HG02973 (cell line): Measurements from ENCODE around the gene PDGFA.

Experiments used
- ATAC-seq: cut with Tn5 transposase; IDR thresholded peaks from one replicate; pipeline ENCODE4 v1.9.1; 2021; ENCODE audit warnings: moderate library complexity; ENCODE audit not compliant: unreplicated experiment

The PDGFA gene

GRCh38 chr7:537911-538634, 18.4 kb upstream of the PDGFA start:
- ATAC-seq: no peak

- no peak for ATAC-seq
Observed at GRCh38 chr7:536231-536630, 16.6 kb upstream of the PDGFA start.

GRCh38 chr7:534959-535358, 15.3 kb upstream of the PDGFA start:
- ATAC-seq: no peak

- ATAC-seq: no peak
Observed at GRCh38 chr7:534075-534474, 14.4 kb upstream of the PDGFA start.

- no peak for ATAC-seq
Observed at GRCh38 chr7:533266-533665, 13.6 kb upstream of the PDGFA start.

DNA sequence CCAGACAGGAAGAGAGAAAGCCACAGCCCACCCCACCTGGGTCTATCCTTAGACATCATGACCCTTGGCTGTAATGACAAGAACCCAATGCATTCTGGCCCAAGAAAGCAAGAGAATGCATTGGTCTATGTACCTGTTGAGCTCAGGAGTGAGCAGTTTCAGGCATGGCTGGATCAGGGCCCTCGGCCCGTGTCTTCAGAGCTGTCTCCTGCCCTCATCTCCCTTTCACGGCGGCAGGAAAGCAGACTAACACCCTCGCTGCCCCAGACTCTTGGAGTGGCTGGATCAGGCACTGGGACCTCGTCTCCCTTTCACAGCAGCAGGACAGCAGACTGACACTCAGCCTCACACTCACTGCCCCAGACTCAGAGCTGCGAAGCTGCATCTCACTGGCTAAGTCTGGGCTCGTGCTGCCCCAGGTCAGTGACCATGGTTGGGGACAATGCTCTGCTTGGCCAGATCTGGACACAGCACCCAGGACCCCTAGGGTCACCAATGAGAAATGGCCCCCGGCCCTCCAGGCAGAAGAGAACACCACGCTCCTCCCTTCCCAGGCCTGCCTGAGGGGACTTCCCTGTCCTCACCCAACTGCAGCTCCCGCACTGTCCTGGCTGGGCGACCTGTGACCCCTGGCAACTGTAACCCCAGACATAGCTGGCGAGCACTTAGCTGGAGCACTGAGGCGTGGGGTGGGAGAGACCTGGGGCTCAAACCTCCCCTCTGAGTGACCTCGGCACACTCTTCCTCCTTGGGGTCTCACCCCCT, 12.9 kb upstream of the PDGFA start:
- ATAC-seq: no peak

GRCh38 chr7:531777-532176, 12.1 kb upstream of the PDGFA start:
- ATAC-seq: no peak

DNA sequence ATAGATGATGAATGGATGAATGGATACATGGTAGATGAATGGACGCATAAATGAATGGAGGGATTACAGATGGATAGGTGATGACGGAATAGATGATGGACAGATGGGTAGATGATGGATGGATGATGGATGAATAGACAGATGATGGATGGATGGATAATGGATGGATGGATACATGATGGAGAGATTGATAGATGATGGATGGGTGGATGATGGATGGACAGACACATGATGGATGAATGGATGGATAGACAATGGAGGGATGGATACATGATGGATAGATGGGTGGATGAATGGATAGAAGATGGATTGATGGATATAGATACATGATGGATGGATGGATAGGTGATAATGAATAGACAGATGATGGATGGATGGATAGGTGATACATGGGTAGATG, 8.8 kb upstream of the PDGFA start:
- ATAC-seq: no peak

- no peak for ATAC-seq
Observed at GRCh38 chr7:527723-528122, 8.1 kb upstream of the PDGFA start.

DNA sequence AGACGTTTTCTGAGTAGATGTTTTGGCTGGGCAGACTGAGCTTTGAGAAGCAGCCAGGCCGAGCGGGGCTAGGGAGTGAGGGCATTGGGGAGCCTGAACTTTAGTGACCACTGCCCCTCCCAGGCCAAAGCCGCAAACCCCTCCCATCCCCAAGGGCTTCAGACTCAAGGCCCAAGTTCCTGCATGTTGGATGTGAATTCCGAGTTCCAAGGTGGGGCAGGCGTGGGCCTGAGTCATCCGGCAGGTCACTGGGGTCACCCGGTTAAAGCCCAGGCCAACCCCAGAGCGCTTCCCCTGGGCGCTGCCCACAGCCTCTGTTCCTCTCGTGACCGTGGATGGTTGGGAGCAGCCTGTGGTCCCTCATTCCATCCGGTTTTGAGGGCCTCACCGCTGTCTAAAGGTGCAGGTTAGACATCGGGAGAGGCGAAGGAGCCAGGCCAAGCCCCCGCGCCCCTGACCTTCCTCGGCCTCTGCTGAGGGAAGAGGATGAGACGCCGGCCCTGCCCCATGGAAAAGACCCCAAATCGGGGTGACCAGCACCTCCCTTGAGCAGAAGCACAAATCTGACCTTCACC, 6.9 kb upstream of the PDGFA start:
- ATAC-seq: no peak

- no peak for ATAC-seq
Observed at GRCh38 chr7:525740-526139, 6.1 kb upstream of the PDGFA start.

DNA sequence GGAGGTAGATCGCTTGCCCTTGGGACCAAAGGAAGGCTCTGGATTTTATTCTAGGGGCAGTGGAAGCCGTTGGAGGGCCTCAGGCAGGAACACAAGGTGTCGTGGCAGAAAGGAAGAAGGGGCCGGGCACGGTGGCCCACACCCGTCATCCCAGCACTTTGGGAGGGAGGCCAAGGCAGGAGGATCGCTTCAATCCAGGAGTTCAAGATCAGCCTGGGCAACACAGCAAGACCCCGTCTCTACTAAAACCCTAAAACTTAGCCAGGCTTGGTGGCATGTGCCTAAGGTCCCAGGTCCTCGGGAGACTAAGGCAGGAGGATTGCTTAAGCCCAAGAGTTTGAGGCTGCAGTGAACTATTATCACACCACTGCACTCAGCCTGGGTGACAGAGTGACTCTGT, 5.2 kb upstream of the PDGFA start:
- ATAC-seq: no peak

- ATAC-seq: no peak
Observed at GRCh38 chr7:523347-524336, 4.0 kb upstream of the PDGFA start.

GRCh38 chr7:522951-523314, 3.3 kb upstream of the PDGFA start:
- ATAC-seq: no peak

DNA sequence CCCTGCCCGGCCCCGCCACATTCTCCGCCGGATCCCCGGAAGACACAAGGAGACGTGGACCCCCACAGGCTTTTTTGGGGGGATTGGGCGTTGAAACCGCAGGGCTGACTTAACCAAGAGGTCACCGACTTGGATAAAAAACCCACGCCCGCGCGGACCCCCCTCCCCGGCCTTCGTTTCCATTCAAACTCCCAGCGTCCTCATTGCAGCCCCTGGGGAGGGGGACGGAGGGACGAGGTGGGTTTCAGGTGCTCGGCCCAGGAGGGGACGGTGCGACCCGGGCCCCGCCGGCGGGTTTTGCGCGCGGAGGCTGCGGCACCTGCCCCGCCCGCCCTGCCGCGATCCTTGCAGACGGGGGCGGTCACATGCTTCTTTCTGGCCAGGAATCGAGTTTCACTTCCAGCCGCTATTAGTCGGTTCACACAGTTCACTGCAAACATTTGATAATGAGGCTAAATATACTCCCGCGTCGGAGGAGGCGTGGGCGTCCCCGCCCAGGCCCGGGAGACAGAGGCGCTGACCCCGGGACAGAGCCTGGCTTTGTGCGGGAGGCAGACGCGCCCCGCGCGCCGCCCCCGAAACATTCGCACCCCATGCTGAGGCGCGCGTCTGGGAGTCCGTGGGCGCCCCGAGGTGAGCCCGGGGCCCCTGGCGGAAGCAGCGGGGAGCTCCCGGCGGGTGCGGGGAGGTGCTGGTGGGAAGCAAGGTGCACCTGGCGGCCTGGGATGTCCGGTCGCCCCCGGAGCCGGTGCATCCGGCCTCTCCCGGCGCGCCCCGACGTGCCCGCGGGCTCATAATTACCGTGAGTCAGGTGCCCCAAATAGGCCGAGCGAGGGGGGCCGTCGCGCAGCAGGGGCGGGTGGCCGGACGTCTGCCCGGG, 2.7 kb upstream of the PDGFA start:
- no peak for ATAC-seq

- ATAC-seq: no peak
Observed at GRCh38 chr7:521221-522070, 1.8 kb upstream of the PDGFA start.

DNA sequence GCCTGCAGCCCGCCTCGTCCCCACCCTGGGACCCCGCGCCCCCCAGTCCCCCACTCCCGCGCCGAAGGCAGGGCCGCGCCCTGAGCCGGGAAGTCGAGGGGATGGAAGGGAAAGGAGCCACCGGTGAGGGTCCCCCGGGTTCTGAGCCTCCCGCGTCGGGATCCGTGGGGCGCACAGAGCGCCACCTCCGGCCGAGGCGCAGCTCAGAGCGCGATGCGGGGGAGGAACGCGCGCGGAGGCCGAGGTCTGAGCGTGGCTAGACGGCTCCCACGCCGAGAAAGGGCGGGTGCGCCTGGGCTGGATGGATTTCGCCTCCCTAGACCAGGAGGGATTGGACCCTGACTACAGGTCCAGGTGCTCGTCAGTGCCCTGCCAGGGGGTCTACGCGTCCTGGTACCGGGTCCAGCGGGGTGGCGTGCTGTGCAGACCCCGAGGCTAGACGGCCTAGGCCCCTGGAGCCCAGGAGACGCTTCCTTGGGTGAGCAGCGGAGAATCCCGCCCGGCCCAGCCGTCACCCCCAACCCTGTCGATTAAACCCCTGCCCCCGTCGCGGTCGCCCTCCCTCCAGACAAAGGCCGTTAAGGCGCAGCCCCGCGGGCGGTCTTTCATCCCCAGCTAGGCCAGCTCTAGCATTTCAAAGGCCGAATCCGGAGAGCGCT, 986 bp upstream of the PDGFA start:
- no peak for ATAC-seq

DNA sequence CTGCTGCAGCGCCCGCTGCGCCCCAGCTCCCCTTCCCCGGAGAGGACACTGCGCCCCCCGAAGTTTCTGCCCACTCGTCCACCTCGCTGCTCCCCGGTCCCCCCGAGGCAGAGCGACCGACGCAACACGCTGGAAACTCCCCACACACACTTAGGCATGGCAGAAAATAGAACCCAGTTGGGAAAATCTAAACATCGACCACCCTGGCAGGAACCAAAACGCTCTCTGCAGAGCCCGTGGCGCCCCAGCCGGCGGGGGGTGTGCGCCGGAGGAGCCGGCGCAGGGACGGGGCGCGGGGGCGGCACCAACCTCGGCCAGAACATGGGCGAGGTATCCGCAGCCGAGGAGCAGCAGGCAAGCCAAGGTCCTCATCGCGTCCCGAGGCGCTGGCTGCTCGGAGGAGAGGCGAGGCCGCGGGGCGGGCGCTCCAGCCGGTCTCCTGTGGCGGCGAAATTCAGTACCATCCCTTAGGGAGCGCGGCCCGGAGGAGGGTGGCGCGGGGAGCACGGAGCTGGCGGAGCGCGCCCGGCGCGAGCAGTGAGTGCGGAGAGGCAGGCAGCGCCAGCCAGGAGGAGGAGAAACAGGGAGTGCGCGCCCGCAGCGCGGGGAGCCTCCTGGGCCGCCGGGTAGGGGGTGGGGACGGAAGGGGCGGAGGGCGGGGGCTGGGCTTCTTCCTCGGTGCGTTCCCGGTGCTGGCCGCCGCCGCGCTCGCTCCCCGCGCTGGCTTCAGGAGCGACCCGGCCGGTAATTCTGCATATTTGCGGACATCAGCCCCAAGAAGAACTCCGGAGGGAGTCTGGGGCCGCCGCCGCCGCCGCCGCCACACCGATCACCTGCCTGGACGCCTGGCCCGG, 789 bp downstream of the PDGFA start:
- no peak for ATAC-seq
